Activated CD4-positive, alpha-beta T cell treated with anti-CD3 and anti-CD28 coated beads, Interleukin-2, amount 10 ng/mL, durations not matched to agents 24 days and 14 days (primary cell): ENCODE measurements around the gene PRSS50. TPM values are rescaled to one million over a fixed set of nuclear protein-coding genes. Genes with fewer than 3 reads are reported as not detected.

Experiments used
- DNase-seq: peaks from one replicate; pipeline ENCODE4 v3.0.0; 2022
- H3K27ac Mint-ChIP-seq: one replicate; pipeline ENCODE4 v1.8.0; 2022; ENCODE audit warnings: mild to moderate bottlenecking, mixed read lengths
- H3K27me3 Mint-ChIP-seq: one replicate; pipeline ENCODE4 v1.8.0; 2022; ENCODE audit warnings: mixed read lengths
- H3K36me3 Mint-ChIP-seq: one replicate; pipeline ENCODE4 v1.8.0; 2022; ENCODE audit warnings: low read depth, mild to moderate bottlenecking, mixed read lengths
- H3K4me1 Mint-ChIP-seq: one replicate; pipeline ENCODE4 v1.8.0; 2021; ENCODE audit warnings: mixed read lengths
- H3K4me3 Mint-ChIP-seq: one replicate; pipeline ENCODE4 v1.8.0; 2022; ENCODE audit warnings: mild to moderate bottlenecking, moderate library complexity, mixed read lengths
- H3K9me3 Mint-ChIP-seq: one replicate; pipeline ENCODE4 v1.8.0; 2021; ENCODE audit warnings: mixed read lengths
- intact Hi-C: fragments of 100-400 bp; cut with micrococcal nuclease; formaldehyde crosslinking; loops from one replicate; pipeline ENCODE4 v1.15.1; 2023
- total RNA-seq: library from RNA; stranded (reverse); gene quantifications from 2 replicates; pipeline ENCODE4 v1.2.3, GENCODE V29; 2022

Gene PRSS50
- total RNA-seq, 1 donor from 2014 or later = not detected

- DNase-seq = no peak
- Mint-ChIP-seq H3K27ac (no peak overlapping the region), H3K36me3 (no peaks in the 10 kb centered on the region), H3K9me3 (no peaks in the 10 kb centered on the region), H3K4me1 (no peaks in the 10 kb centered on the region), H3K4me3 (no peak overlapping the region), H3K27me3 (peaks cover 12% of the 10 kb centered on the region)
- intact Hi-C loops = no loop called here
Observed at GRCh38 chr3:46715507-46716175, 2.0 kb downstream of the PRSS50 start.

GRCh38 chr3:46714728-46715506, 2.8 kb downstream of the PRSS50 start:
- Mint-ChIP-seq H3K36me3 (no peaks in the 10 kb centered on the region), H3K27ac (no peak overlapping the region), H3K9me3 (no peaks in the 10 kb centered on the region), H3K4me1 (no peaks in the 10 kb centered on the region), H3K27me3 (peaks cover 10% of the 10 kb centered on the region), H3K4me3 (no peak overlapping the region)
- no peak for DNase-seq
- intact Hi-C loops = no loop called here

GRCh38 chr3:46713898-46714552, 3.6 kb downstream of the PRSS50 start:
- intact Hi-C loops = no loop called here
- H3K9me3 Mint-ChIP-seq = no peaks in the 10 kb centered on the region
- DNase-seq = no peak
- no peak overlapping the region for H3K4me3 Mint-ChIP-seq
- peaks cover 4% of the 10 kb centered on the region for H3K27me3 Mint-ChIP-seq
- no peaks in the 10 kb centered on the region for H3K36me3 Mint-ChIP-seq
- no peak overlapping the region for H3K27ac Mint-ChIP-seq
- H3K4me1 Mint-ChIP-seq = no peaks in the 10 kb centered on the region

- Mint-ChIP-seq H3K4me1 (no peaks in the 10 kb centered on the region), H3K27me3 (peaks cover 3% of the 10 kb centered on the region), H3K27ac (no peak overlapping the region), H3K4me3 (no peak overlapping the region), H3K9me3 (no peaks in the 10 kb centered on the region), H3K36me3 (no peaks in the 10 kb centered on the region)
- no peak for DNase-seq
- intact Hi-C loops = no loop called here
Observed at GRCh38 chr3:46713050-46713897, 4.4 kb downstream of the PRSS50 start.

- H3K27me3 Mint-ChIP-seq = no peaks in the 10 kb centered on the region
- H3K4me1 Mint-ChIP-seq = no peaks in the 10 kb centered on the region
- no peak for DNase-seq
- H3K27ac Mint-ChIP-seq = no peak overlapping the region
- H3K36me3 Mint-ChIP-seq = no peaks in the 10 kb centered on the region
- intact Hi-C loops = no loop called here
- H3K9me3 Mint-ChIP-seq = no peaks in the 10 kb centered on the region
- no peak overlapping the region for H3K4me3 Mint-ChIP-seq
Observed at GRCh38 chr3:46712191-46713049, 5.2 kb downstream of the PRSS50 start.

GRCh38 chr3:46711760-46712159, 5.9 kb downstream of the PRSS50 start:
- Mint-ChIP-seq H3K27ac (no peak overlapping the region), H3K27me3 (no peaks in the 10 kb centered on the region), H3K9me3 (no peaks in the 10 kb centered on the region), H3K4me1 (no peaks in the 10 kb centered on the region), H3K4me3 (no peak overlapping the region), H3K36me3 (no peaks in the 10 kb centered on the region)
- DNase-seq = no peak
- intact Hi-C loops = no loop called here

- Mint-ChIP-seq H3K27me3 (no peaks in the 10 kb centered on the region), H3K4me3 (no peak overlapping the region), H3K4me1 (no peaks in the 10 kb centered on the region), H3K9me3 (no peaks in the 10 kb centered on the region), H3K36me3 (no peaks in the 10 kb centered on the region), H3K27ac (no peak overlapping the region)
- no peak for DNase-seq
- intact Hi-C loops = no loop called here
Observed at GRCh38 chr3:46711305-46711704, 6.4 kb downstream of the PRSS50 start.

- Mint-ChIP-seq H3K4me1 (no peaks in the 10 kb centered on the region), H3K27me3 (no peaks in the 10 kb centered on the region), H3K9me3 (no peaks in the 10 kb centered on the region), H3K27ac (no peak overlapping the region), H3K36me3 (no peaks in the 10 kb centered on the region), H3K4me3 (no peak overlapping the region)
- DNase-seq = no peak
- intact Hi-C loops = no loop called here
Observed at GRCh38 chr3:46710671-46711295, 6.9 kb downstream of the PRSS50 start.

GRCh38 chr3:46710229-46710628, 7.4 kb downstream of the PRSS50 start:
- no peaks in the 10 kb centered on the region for H3K36me3 Mint-ChIP-seq
- no peak overlapping the region for H3K4me3 Mint-ChIP-seq
- no peaks in the 10 kb centered on the region for H3K27me3 Mint-ChIP-seq
- H3K4me1 Mint-ChIP-seq = no peaks in the 10 kb centered on the region
- intact Hi-C loops = no loop called here
- H3K9me3 Mint-ChIP-seq = no peaks in the 10 kb centered on the region
- no peak for DNase-seq
- H3K27ac Mint-ChIP-seq = no peak overlapping the region

- no peak overlapping the region for H3K4me3 Mint-ChIP-seq
- H3K27me3 Mint-ChIP-seq = no peaks in the 10 kb centered on the region
- no peaks in the 10 kb centered on the region for H3K36me3 Mint-ChIP-seq
- DNase-seq = no peak
- H3K9me3 Mint-ChIP-seq = no peaks in the 10 kb centered on the region
- no peaks in the 10 kb centered on the region for H3K4me1 Mint-ChIP-seq
- H3K27ac Mint-ChIP-seq = no peak overlapping the region
- intact Hi-C loops = loop anchor here (10.0 kb wide), 1 partner anchor 675 kb away; the partner anchor contains the start of gene PTPN23
Observed at GRCh38 chr3:46709721-46710120, 7.9 kb downstream of the PRSS50 start.

- Mint-ChIP-seq H3K9me3 (no peaks in the 10 kb centered on the region), H3K27ac (no peak overlapping the region), H3K27me3 (no peaks in the 10 kb centered on the region), H3K4me3 (no peak overlapping the region), H3K4me1 (no peaks in the 10 kb centered on the region), H3K36me3 (no peaks in the 10 kb centered on the region)
- no peak for DNase-seq
- intact Hi-C loops = loop anchor here (10.0 kb wide), 1 partner anchor 676 kb away; the partner anchor contains the start of gene PTPN23
Observed at GRCh38 chr3:46709157-46709654, 8.5 kb downstream of the PRSS50 start.

- intact Hi-C loops = loop anchor here (10.0 kb wide), 1 partner anchor 676 kb away; the partner anchor contains the start of gene PTPN23
- no peaks in the 10 kb centered on the region for H3K9me3 Mint-ChIP-seq
- H3K36me3 Mint-ChIP-seq = no peaks in the 10 kb centered on the region
- H3K27ac Mint-ChIP-seq = no peak overlapping the region
- H3K4me3 Mint-ChIP-seq = no peak overlapping the region
- DNase-seq = no peak
- H3K4me1 Mint-ChIP-seq = no peaks in the 10 kb centered on the region
- H3K27me3 Mint-ChIP-seq = peaks cover 4% of the 10 kb centered on the region
Observed at GRCh38 chr3:46708401-46709156, 9.1 kb downstream of the PRSS50 start.
